Osteocyte (in vitro differentiated cells): Measurements from ENCODE around the gene KRT6B. TPM values are rescaled to one million over a fixed set of nuclear protein-coding genes. Genes with fewer than 3 reads are reported as not detected.
"Not testable (repeated sequence)": the region's sequence is repeated elsewhere in the genome, so short reads cannot be mapped to it uniquely, and the experiment has no call there.

Experiments
- DNase-seq: peaks from one replicate; pipeline ENCODE4 v3.0.0; 2021; ENCODE audit warnings: mixed read lengths; ENCODE audit not compliant: unreplicated experiment; ENCODE audit errors: extremely low spot score
- H3K27ac Mint-ChIP-seq: one replicate; pipeline ENCODE4 v1.8.0; 2021; ENCODE audit warnings: mild to moderate bottlenecking, mixed read lengths; ENCODE audit not compliant: unreplicated experiment
- H3K27me3 Mint-ChIP-seq: one replicate; pipeline ENCODE4 v1.8.0; 2021; ENCODE audit warnings: mixed read lengths; ENCODE audit not compliant: unreplicated experiment
- H3K36me3 Mint-ChIP-seq: one replicate; pipeline ENCODE4 v1.8.0; 2021; ENCODE audit warnings: mixed read lengths; ENCODE audit not compliant: unreplicated experiment
- H3K4me1 Mint-ChIP-seq: one replicate; pipeline ENCODE4 v1.8.0; 2021; ENCODE audit warnings: mixed read lengths; ENCODE audit not compliant: unreplicated experiment
- H3K4me3 Mint-ChIP-seq: one replicate; pipeline ENCODE4 v1.8.0; 2021; ENCODE audit warnings: mild to moderate bottlenecking, moderate library complexity, mixed read lengths; ENCODE audit not compliant: unreplicated experiment
- H3K9me3 Mint-ChIP-seq: one replicate; pipeline ENCODE4 v1.8.0; 2021; ENCODE audit warnings: mixed read lengths; ENCODE audit not compliant: unreplicated experiment
- total RNA-seq: library from RNA; stranded (reverse); gene quantifications from 2 replicates; pipeline ENCODE4 v1.2.1, GENCODE V29; 2021
- TF ChIP-seq, protein P1 (sequence below): fragments of 200-600 bp; sonication (generic); IDR thresholded peaks from 2 replicates; pipeline ENCODE4 v1.5.0; 2021; ENCODE audit warnings: antibody characterized with exemption, mild to moderate bottlenecking, moderate library complexity

KRT6B gene
- total RNA-seq, 1 donor from 2014 or later = not detected

GRCh38 chr12:52414936-52415335 is 37.0 kb downstream of the KRT6B start:
- no peak for DNase-seq

GRCh38 chr12:52413782-52414345 is 38.1 kb downstream of the KRT6B start:
- H3K27me3 Mint-ChIP-seq = peaks cover 6% of the 10 kb centered on the region
- no peak overlapping the region for H3K27ac Mint-ChIP-seq
- H3K4me1 Mint-ChIP-seq = peaks cover 8% of the 10 kb centered on the region
- TF ChIP-seq, protein P1, sequence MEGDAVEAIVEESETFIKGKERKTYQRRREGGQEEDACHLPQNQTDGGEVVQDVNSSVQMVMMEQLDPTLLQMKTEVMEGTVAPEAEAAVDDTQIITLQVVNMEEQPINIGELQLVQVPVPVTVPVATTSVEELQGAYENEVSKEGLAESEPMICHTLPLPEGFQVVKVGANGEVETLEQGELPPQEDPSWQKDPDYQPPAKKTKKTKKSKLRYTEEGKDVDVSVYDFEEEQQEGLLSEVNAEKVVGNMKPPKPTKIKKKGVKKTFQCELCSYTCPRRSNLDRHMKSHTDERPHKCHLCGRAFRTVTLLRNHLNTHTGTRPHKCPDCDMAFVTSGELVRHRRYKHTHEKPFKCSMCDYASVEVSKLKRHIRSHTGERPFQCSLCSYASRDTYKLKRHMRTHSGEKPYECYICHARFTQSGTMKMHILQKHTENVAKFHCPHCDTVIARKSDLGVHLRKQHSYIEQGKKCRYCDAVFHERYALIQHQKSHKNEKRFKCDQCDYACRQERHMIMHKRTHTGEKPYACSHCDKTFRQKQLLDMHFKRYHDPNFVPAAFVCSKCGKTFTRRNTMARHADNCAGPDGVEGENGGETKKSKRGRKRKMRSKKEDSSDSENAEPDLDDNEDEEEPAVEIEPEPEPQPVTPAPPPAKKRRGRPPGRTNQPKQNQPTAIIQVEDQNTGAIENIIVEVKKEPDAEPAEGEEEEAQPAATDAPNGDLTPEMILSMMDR = no peak
- H3K36me3 Mint-ChIP-seq = no peaks in the 10 kb centered on the region
- H3K9me3 Mint-ChIP-seq = no peaks in the 10 kb centered on the region
- no peak for DNase-seq
- H3K4me3 Mint-ChIP-seq = no peak overlapping the region

More at GRCh38 chr12:52414936-52415335, 37.0 kb downstream of the KRT6B start:
- H3K27me3 Mint-ChIP-seq = peaks cover 10% of the 10 kb centered on the region
- no peaks in the 10 kb centered on the region for H3K36me3 Mint-ChIP-seq
- H3K27ac Mint-ChIP-seq = no peak overlapping the region
- H3K4me1 Mint-ChIP-seq = peaks cover 11% of the 10 kb centered on the region
- TF ChIP-seq, protein P1 = no peak
- H3K9me3 Mint-ChIP-seq = no peaks in the 10 kb centered on the region
- no peak overlapping the region for H3K4me3 Mint-ChIP-seq

GRCh38 chr12:52413202-52413601 is 38.7 kb downstream of the KRT6B start:
- H3K4me3 Mint-ChIP-seq = no peak overlapping the region
- no peaks in the 10 kb centered on the region for H3K36me3 Mint-ChIP-seq
- peaks cover 12% of the 10 kb centered on the region for H3K27me3 Mint-ChIP-seq
- TF ChIP-seq, protein P1 = no peak
- no peak overlapping the region for H3K27ac Mint-ChIP-seq
- DNase-seq = no peak
- H3K9me3 Mint-ChIP-seq = no peaks in the 10 kb centered on the region
- H3K4me1 Mint-ChIP-seq = peaks cover 8% of the 10 kb centered on the region

DNA sequence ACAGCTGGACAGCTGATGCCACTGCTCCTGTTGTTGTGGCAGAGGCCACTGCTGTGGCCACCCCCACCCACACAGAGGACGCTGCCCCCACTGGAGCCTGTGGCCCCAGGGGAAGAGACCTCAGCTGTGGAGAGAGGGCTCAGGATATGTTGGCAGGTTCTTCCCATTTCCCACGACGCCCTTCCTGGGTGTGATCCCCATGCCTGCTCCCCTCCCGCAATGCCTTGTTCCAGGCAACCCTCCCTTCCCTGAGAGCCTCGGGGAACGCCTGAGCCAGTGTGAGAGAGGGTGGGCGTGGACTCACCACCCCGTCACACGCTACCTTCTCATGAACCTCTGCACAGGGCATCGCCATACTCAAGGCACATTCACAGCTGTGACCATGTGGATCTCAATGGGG is 40.1 kb downstream of the KRT6B start:
- peaks cover 21% of the 10 kb centered on the region for H3K27me3 Mint-ChIP-seq
- TF ChIP-seq, protein P1 = no peak
- H3K36me3 Mint-ChIP-seq = no peaks in the 10 kb centered on the region
- H3K9me3 Mint-ChIP-seq = no peaks in the 10 kb centered on the region
- H3K4me3 Mint-ChIP-seq = no peak overlapping the region
- peaks cover 8% of the 10 kb centered on the region for H3K4me1 Mint-ChIP-seq
- no peak overlapping the region for H3K27ac Mint-ChIP-seq
- no peak for DNase-seq

DNA sequence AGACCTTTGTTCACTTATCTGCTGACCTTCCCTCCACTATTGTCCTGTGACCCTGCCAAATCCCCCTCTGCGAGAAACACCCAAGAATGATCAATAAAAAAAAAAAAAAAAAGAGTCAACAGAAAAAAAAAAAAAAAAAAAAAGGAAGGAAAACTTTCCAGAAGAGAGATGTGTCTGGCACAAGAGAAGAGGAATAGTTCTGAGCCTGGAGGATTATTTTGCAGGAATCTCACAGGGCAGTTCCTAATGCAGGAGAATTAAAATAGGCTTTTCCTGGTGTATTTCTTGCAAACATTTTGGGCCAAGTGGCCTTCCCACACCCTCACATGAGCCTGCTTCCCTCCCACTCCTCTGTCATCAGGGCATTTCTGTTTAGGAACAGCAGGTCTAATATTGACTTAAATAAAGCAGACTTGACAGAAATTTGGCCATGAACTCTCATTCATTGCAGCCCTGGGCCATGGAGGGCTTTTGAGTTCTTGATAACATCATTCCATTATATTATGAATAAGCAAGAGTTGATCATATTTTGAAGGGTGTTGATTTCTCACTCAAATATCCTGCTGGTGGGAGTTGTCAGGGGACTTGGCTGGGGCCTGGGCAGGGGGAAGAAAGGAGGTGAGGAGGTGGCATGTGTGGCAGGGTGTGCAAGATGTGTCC is 41.2 kb downstream of the KRT6B start:
- H3K4me1 Mint-ChIP-seq, H3K27ac Mint-ChIP-seq, H3K4me3 Mint-ChIP-seq, H3K9me3 Mint-ChIP-seq, DNase-seq, H3K36me3 Mint-ChIP-seq: not testable (repeated sequence)
- peaks cover 21% of the 10 kb centered on the region for H3K27me3 Mint-ChIP-seq
